A673 (cell line): Measurements from ENCODE around the gene EVPL. TPM values are rescaled to one million over a fixed set of nuclear protein-coding genes. Genes with fewer than 3 reads are reported as not detected.

ENCODE experiments used
- BruUV-seq: library from RNA; stranded (reverse); fragments of 400-500 nt; replicated peaks from 2 replicates; lab custom pipeline; 2021; lab: Mats Ljungman, UMichigan
- CTCF ChIA-PET: fragments of 300-600 bp; sonication (Branson Sonifier 250); formaldehyde crosslinking; loops from one replicate; lab custom pipeline; 2022; ENCODE audit warnings: antibody characterized with exemption; lab: Charles Lee
- POLR2A ChIA-PET: fragments of 300-600 bp; sonication (Branson Sonifier 250); formaldehyde crosslinking; loops from one replicate; lab custom pipeline; 2022; ENCODE audit warnings: antibody characterized with exemption; ENCODE audit not compliant: low non-redundant PET; lab: Charles Lee
- DNase-seq: peaks from one replicate; pipeline ENCODE4 v3.0.0-alpha.2; 2015; ENCODE audit warnings: low spot score
- H3K27ac ChIP-seq: fragments of 200-600 bp; sonication (generic); 2 replicates; pipeline ENCODE4 v1.5.1; 2016; ENCODE audit warnings: mixed run types, low read depth, mild to moderate bottlenecking, mixed read lengths, antibody characterized with exemption, low read length; ENCODE audit not compliant: poor library complexity, severe bottlenecking
- H3K27me3 ChIP-seq: fragments of 200-600 bp; sonication (generic); replicated peaks from 2 replicates; pipeline ENCODE4 v1.6.1; 2017; ENCODE audit warnings: mixed run types, low read depth, mild to moderate bottlenecking, mixed read lengths, antibody characterized with exemption, low read length; ENCODE audit not compliant: insufficient read depth, poor library complexity
- H3K36me3 ChIP-seq: fragments of 200-600 bp; sonication (generic); 2 replicates; pipeline ENCODE4 v1.6.1; 2016; ENCODE audit warnings: mixed run types, mild to moderate bottlenecking, mixed read lengths, antibody characterized with exemption, low read length; ENCODE audit not compliant: insufficient read depth, poor library complexity, severe bottlenecking
- H3K4me1 ChIP-seq: fragments of 200-600 bp; sonication (generic); 2 replicates; pipeline ENCODE4 v1.6.1; 2017; ENCODE audit warnings: mixed run types, mild to moderate bottlenecking, mixed read lengths, antibody characterized with exemption, low read length; ENCODE audit not compliant: insufficient read depth, poor library complexity, severe bottlenecking
- H3K4me3 ChIP-seq: fragments of 200-600 bp; sonication (generic); 2 replicates; pipeline ENCODE4 v1.5.1; 2016; ENCODE audit warnings: low read depth, mixed run types, mild to moderate bottlenecking, mixed read lengths, low read length; ENCODE audit not compliant: poor library complexity, severe bottlenecking
- H3K9me3 ChIP-seq: fragments of 200-600 bp; sonication (generic); 2 replicates; pipeline ENCODE4 v1.6.1; 2016; ENCODE audit warnings: mixed run types, low read depth, mild to moderate bottlenecking, mixed read lengths, antibody characterized with exemption, low read length; ENCODE audit not compliant: poor library complexity, severe bottlenecking
- EZH2 ChIP-seq: fragments of 200-600 bp; sonication (generic); IDR thresholded peaks from 2 replicates; pipeline ENCODE4 v1.6.1; 2017; ENCODE audit warnings: borderline replicate concordance, low read depth, mild to moderate bottlenecking, mixed read lengths, antibody characterized with exemption, low read length; ENCODE audit not compliant: poor library complexity, severe bottlenecking
- intact Hi-C: fragments of 100-400 bp; cut with micrococcal nuclease; formaldehyde crosslinking; loops from one replicate; pipeline ENCODE4 v1.10.0; 2022; ENCODE audit not compliant: unreplicated experiment
- total RNA-seq: library from RNA; stranded (reverse); gene quantifications from 2 replicates; pipeline ENCODE4 v1.2.3, GENCODE V29; 2021
- TF ChIP-seq, protein P1 (sequence below): fragments of 300-800, 200-600 bp; sonication (generic); conservative IDR thresholded peaks from 2 replicates; pipeline ENCODE4 v1.5.1; 2017; ENCODE audit warnings: low read depth, mild to moderate bottlenecking, antibody characterized with exemption, low read length, moderate library complexity, mixed read lengths

EVPL gene
- total RNA-seq, 1 experiment from 2014 or later: 0.21 TPM

DNA sequence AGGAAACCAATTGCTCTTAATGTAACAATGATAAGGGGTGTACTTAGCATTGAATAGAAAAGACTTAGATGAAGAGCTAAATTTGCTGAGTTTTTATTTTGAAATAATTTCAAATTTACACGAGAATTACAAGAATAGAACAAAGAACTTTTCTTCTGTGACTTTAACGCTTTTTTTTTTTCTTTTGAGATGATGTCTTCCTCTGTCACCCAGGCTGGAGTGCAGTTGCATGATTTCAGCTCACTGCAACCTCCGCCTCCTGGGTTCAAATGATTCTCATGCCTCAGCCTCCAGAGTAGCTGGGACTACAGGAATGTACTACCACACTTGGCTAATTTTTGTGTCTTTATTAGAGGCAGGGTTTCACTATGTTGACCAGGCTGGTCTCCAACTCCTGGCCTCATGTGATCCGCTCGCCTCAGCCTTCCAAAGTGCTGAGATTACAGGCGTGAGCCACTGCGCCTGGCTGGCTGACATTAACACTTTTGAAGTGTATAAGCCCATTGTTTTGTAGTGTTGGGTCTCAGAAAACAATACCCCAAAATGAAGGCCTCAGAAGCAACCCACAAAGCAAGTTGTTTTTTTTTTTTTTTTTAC is 46.0 kb downstream of the EVPL start:
- no peaks in the 10 kb centered on the region for H3K9me3 ChIP-seq
- TF ChIP-seq EZH2: no peak
- TF ChIP-seq, protein P1, sequence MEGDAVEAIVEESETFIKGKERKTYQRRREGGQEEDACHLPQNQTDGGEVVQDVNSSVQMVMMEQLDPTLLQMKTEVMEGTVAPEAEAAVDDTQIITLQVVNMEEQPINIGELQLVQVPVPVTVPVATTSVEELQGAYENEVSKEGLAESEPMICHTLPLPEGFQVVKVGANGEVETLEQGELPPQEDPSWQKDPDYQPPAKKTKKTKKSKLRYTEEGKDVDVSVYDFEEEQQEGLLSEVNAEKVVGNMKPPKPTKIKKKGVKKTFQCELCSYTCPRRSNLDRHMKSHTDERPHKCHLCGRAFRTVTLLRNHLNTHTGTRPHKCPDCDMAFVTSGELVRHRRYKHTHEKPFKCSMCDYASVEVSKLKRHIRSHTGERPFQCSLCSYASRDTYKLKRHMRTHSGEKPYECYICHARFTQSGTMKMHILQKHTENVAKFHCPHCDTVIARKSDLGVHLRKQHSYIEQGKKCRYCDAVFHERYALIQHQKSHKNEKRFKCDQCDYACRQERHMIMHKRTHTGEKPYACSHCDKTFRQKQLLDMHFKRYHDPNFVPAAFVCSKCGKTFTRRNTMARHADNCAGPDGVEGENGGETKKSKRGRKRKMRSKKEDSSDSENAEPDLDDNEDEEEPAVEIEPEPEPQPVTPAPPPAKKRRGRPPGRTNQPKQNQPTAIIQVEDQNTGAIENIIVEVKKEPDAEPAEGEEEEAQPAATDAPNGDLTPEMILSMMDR: no peak
- intact Hi-C loops: no loop called here
- no peak for DNase-seq
- H3K36me3 ChIP-seq: no peaks in the 10 kb centered on the region
- H3K4me3 ChIP-seq: no peak overlapping the region
- ChIA-PET POLR2A (no interaction called here), CTCF (interaction anchor here (0.7 kb wide), 1 partner anchor 39 kb away, joined by 3 read pairs; no protein-coding TSS in a partner anchor)
- peak overlapping the region; percentile 95 for H3K27ac ChIP-seq
- H3K4me1 ChIP-seq: peaks cover 23% of the 10 kb centered on the region
- H3K27me3 ChIP-seq: no peaks in the 10 kb centered on the region
- BruUV-seq: no TSS peak

DNA sequence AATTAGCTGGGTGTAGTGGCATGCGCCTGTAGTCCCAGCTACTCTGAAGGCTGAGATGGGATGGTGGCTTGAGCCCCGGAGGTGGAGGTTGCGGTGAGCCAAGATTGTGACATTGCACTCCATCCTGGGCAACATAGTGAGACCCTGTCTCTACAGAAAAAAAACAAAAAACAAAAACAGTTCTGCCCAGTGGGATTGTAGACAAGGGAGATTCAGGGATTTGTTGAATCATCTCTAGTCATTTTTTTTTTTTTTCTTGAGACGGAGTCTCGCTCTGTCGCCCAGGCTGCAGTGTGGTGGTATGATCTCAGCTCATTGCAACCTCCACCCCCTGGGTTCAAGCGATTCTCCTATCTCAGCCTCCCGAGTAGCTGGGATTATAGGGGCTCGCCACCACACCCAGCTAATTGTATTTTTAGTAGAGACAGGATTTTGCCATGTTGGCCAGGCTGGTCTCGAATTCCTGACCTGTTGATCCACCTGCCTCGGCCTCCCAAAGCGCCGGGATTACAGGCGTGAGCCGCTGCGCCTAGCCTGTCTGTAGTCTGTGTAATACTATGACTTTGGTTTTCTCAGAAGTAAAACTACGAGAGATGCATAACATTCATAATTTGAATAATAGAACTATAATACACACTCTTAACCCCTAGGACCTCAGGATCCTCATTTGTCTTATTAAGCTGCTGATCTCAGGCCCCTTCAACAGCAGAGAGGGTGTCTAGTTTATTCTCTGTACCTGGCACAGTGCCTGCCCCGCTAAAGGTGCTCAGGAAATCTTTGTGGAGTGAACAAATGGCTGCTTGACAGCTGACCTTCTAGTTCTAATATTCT is 46.7 kb downstream of the EVPL start:
- Histone ChIP-seq H3K4me3 (peak overlapping the region; percentile 66), H3K36me3 (no peaks in the 10 kb centered on the region), H3K27me3 (no peaks in the 10 kb centered on the region), H3K27ac (peak overlapping the region; percentile 95), H3K4me1 (peaks cover 28% of the 10 kb centered on the region), H3K9me3 (no peaks in the 10 kb centered on the region)
- ChIA-PET POLR2A (interaction anchor here (0.5 kb wide), 1 partner anchor 455 kb away, joined by 4 read pairs; no protein-coding TSS in a partner anchor), CTCF (interaction anchor here (0.6 to 0.7 kb wide), 2 partner anchors 40 to 86 kb away, joined by 3 to 6 read pairs; no protein-coding TSS in a partner anchor)
- DNase-seq: no peak
- BruUV-seq: no TSS peak
- intact Hi-C loops: no loop called here
- no peak for TF ChIP-seq EZH2
- TF ChIP-seq, protein P1: no peak

DNA sequence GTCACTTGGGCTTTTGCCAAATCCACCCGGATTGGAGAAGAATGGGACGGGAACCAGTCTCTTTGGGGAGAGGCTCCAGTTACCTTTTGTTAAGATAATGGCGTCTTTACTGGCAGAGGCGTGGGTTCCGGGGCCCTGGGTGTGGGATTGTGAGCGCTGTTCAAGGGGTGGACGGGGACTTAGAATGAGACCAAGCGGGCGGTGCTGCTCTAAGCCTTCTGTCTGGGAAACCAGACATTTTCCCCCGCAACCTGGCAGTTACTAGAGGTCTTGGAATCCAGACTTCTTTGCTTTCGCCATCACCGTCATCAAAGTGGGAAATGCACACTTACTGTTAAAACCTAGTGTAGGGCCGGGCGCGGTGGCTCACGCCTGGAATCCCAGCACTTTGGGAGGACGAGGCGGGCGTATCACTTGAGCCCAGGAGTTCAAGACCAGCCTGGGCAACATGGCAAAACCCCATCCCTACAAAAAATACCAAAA is 47.4 kb downstream of the EVPL start:
- Histone ChIP-seq H3K9me3 (no peaks in the 10 kb centered on the region), H3K27me3 (no peaks in the 10 kb centered on the region), H3K4me1 (peaks cover 28% of the 10 kb centered on the region), H3K36me3 (no peaks in the 10 kb centered on the region), H3K27ac (peak overlapping the region; percentile 95), H3K4me3 (peak overlapping the region; percentile 66)
- TF ChIP-seq, protein P1: no peak
- no peak for DNase-seq
- CTCF ChIA-PET: interaction anchor here (0.6 kb wide), 1 partner anchor 87 kb away, joined by 6 read pairs; no protein-coding TSS in a partner anchor
- BruUV-seq: TSS peak; percentile 81
- intact Hi-C loops: loop anchor here (1.0 kb wide), 1 partner anchor 124 kb away; the partner anchor contains the start of gene EXOC7
- POLR2A ChIA-PET: interaction anchor here (0.5 kb wide), 1 partner anchor 455 kb away, joined by 4 read pairs; no protein-coding TSS in a partner anchor
